ENCODE data around the gene PLAGL1.
"Not testable (repeated sequence)": the region's sequence is repeated elsewhere in the genome, so short reads cannot be mapped to it uniquely, and the experiment has no call there.

DNA sequence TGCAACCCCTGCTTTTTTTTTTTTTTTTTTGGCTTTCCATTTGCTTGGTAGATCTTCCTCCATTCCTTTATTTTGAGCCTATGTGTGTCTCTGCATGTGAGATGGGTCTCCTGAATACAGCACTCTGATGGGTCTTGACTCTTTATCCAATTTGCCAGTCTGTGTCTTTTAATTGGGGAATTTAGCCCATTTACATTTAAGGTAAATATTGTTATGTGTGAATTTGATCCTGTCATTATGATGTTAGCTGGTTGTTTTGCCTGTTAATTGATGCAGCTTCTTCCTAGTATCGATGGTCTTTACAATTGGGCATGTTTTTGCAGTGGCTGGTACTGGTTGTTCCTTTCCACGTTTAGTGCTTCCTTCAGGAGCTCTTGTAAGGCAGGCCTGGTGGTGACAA, 36.9 kb upstream of the PLAGL1 start:
- TF ChIP-seq EZH2 (IDR thresholded peaks at IDR 0.05; ENCODE audit: insufficient read depth, poor library complexity, severe bottlenecking); EZH2phosphoT487 (IDR thresholded peaks at IDR 0.05; ENCODE audit: insufficient read depth, low read depth): not testable (repeated sequence)

Data from GM23248 (cell line).